ENCODE data around the gene NF1.
"Not testable (repeated sequence)": the region's sequence is repeated elsewhere in the genome, so short reads cannot be mapped to it uniquely, and the experiment has no call there.

The NF1 gene

DNA sequence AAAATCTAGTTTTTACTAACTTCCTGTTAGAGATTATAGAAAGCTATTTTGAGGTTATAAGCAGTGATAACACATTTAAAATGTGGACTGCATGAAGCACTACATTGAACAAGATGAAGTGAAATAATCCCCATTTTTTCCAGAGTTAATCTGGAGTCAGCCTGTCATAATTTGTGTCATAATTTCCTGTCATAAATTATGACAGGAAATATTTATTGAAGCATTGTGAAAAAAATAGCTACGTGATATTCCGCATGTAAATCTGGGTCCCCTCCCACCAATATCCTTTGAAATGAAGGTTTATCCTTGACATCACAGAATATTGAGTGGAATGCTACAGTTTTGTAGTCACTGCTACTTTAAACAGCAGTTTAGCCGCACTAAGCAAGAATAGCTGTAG is 162.2 kb downstream of the NF1 start:
- DNase-seq = no peak

DNA sequence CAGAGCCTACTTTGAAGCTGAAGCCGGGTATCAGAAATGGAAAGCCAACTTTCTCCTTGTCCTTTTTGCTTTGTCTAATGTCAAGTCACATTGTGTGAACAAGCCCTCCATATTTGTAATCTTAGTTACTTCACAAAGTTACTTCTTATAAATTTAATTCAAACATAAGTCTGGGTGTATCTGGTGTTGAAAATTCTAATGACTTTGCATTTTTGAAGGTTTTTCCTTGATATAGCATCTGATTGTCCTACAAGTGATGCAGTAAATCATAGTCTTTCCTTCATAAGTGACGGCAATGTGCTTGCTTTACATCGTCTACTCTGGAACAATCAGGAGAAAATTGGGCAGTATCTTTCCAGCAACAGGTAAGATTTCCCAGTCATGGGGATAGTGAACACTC is 165.4 kb downstream of the NF1 start:
- no peak for DNase-seq

DNA sequence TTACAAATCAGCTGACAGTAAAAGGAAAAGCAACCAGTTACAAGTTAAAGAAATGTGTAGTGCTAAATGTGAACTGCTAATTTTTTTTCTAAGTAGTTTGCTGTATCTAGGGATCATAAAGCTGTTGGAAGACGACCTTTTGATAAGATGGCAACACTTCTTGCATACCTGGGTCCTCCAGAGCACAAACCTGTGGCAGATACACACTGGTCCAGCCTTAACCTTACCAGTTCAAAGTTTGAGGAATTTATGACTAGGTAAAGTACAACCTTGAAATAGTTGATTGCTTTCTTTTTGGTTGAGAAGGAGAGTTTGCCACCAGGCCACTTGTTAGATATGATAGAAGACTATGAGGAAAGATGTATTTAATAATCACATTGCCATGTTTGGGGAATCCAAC is 166.8 kb downstream of the NF1 start:
- no peak for DNase-seq

DNA sequence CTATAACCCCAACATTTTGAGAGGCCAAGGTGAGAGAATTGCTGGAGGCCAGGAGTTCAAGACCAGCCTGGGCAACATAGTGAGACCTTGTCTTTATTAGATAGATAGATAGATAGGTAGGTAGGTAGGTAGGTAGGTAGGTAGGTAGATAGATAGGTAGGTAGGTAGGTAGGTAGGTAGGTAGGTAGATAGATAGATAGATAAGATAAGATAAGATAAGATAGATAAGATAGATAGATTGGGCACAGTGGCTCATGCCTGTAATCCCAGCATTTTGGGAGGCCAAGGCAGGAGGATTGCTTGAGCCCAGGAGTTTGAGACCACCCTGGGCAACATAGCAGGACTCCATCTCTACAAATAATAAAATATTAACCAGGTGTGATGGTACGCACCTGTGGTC is 168.1 kb downstream of the NF1 start:
- DNase-seq = not testable (repeated sequence)

DNA sequence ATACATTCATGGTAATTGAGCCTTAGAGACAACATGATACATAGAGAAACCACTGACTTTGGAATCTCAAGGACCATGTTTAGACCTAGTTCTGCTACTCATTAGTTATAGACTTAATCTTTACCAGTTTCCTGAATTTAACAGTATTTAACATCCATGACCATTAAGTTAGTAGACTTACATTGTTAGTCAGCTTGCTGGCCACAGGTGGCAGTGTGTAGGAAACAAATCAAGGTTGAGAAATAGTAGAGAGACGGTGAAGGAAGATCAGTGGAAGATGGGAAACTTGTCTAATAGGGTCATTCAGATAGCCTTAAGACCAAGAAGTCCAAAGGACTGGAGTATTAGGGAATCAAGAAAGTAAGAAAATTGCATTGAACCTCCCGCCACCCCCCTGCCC is 171.3 kb downstream of the NF1 start:
- no peak for DNase-seq

DNA sequence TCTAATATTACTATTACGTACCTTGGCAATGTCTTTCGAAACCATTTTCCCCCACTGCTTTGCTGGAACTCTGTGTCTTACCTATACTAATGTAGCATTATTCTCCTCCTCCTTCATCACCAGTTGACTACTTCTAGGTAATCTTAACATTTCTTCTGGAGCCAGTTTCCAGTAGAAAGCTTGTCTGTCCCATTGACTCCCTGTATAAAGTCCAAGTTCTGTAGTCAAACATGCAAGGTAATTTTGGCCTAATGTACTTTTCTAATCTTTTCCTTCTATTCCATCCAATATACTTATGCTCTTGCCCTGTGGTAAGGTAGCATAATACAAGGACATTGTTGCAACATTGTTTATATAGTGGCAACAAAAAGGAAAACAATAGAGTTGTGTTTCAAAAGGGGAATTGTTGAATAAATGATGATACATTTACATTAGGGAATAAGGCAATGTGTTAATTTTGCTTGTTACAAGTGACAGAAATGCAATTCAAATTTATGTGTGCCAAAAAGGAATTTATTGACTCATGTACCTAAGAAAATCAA is 174.3 kb downstream of the NF1 start:
- DNase-seq = no peak

DNA sequence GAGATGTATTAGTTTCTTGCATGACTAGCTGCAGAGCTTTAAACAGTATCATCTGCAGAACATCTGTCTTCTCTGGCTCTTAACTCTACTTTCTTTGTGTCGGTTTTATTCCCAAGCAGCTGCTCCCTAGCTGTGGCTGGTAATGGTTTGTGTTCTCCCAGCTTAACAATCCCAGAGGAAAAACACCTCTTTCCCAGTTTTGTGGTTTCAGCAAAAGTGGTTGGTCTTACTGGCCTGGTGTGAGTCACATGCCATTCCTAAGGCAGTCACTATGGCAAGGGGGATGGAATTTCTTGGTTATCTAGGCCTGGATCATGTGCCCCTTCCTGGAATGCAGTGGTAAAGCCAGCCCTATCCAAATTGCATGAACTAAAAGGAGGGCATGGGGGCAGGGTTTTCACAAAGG is 174.8 kb downstream of the NF1 start:
- no peak for DNase-seq

DNA sequence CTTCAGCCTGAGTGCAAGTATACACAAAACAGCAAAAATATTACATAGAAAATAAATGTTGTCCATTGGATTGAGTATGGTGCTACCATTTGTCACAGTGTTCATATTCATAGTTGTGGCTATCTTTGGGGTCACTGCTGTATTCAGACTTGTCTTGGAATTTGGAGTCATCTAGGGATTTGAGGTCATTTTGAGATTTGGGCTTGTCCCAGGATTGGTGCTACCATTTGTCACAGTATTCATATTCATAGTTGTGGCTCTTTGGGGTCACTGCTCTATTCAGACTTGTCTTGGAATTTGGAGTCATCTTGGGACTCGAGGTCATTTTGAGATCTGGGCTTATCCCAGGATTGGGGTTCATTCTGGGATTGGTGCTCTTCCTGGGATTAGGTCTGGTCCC is 177.5 kb downstream of the NF1 start:
- DNase-seq = no peak

DNA sequence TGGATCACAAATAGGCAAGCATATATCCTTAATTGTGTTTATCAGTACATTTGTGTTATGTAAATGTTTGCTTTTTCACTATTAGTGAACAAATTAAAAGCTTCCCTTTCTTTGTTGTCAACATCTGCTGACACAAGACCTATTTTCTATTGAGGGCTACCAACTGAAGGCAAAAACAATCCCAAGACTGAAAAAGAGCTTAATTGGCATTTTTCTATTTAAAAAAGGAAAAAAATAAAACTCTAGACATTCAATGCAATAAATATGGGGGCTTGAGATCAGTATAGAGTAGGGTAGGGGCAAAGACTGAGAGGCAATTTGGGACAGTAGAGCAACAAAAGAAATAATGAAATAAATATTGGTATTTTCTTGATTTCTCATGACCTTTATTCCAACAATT is 178.0 kb downstream of the NF1 start:
- DNase-seq = no peak

DNA sequence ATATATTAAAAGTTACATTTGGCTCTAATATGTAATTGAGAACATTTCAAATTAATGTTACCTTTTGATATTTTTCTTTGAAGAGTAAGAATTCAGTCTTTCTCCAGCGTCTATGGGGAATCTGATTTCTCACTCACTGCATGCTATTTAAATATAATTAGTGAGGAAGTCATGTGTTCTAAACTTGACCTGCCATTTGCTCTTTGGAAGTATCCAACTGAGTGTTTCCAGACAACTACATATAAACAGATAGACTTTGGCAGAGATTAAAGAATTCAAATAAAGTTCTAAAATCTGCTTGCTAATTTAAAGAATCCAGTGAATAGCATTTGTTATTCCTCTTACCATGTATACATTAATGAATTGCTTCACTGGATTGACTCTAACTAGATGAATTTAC is 178.7 kb downstream of the NF1 start:
- no peak for DNase-seq

DNA sequence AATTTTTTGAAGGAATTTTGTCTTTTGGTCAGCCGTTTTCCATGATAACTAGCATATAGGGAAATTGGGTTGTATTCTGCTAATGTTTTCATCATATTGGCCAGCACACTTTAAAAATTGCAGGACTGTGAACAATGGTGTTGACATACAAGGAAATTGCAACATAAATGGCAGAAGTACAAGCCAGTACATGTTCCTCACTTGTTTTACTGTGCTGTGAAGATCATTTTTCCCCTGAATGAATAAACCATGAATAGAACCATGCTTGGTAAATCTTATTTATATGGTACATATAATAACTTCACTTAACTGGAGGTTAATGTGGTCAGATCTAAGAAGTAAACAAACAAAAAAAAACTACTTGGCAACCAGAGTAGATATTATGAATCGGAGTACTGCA is 179.5 kb downstream of the NF1 start:
- DNase-seq = no peak

DNA sequence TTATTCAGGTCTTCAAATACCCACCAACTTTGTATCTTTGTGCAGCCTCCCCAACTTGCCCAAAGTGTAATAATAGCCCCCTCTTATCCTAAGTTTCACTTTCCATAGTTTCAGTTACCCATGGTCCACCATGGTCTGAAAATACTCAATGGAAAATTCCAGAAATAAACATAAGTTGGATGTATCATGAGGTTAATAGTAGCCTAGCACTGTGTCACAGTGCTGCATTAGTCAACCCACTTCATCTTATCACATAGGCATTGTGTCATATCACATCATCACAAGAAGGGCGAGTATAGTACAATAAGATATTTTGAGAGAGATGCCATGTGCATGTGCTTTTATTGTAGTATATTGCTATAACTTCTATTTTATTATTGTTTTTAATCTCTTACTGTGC is 180.3 kb downstream of the NF1 start:
- no peak for DNase-seq

DNA sequence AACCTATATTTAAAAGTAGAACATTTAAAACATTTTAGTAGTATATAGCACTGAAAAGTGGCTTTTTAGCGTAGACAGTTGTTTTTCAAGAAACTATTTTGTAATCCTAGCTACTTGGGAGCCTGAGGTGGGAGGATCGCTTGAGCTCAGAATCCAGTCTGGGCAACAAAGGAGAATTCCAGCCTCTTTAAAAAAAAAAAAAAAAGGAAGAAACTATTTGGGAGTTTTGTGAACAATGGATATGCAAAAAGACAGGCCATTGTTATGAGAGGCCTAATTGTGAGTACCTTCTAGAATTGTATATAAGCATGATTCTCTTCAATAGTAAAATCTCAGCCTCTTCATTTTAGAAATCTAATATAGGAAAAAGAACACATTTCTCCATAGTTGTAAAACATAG is 184.6 kb downstream of the NF1 start:
- no peak for DNase-seq

DNA sequence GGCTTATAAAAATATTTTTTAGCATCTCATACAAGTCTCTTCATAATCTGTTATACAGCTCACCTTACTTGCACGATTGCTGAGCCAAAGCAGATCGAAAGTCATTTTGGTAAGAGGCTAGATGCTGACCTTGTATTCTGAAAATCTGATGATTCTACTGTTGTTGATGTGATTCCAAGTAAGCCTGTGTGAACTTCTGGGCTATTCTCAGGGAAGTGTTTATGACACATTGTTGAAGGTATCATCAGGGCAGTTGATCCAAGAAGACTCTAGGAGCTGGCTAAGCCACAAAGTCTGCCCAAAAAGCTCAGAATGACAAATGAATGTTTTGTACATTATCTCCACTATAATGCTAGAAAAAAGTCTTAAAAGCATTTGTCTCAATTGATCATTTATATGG is 186.3 kb downstream of the NF1 start:
- no peak for DNase-seq

DNA sequence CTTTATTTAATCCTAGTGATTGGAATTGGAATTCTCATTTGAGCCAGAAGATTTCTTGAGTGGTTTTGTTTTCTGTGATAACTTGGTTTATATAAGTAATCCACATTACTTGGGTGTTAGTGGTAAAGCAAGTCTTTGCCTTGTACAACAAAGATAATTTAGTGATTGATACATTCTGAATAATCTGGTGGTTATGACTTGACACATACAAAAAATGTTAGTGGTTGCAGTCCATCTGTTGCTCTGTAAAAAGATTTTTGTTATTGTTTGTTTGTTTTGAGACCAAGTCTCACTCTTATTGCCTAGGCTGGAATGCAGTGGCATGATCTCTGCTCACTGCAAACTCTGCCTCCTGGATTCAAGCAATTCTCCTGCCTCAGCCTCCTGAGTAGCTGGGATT is 189.1 kb downstream of the NF1 start:
- no peak for DNase-seq

DNA sequence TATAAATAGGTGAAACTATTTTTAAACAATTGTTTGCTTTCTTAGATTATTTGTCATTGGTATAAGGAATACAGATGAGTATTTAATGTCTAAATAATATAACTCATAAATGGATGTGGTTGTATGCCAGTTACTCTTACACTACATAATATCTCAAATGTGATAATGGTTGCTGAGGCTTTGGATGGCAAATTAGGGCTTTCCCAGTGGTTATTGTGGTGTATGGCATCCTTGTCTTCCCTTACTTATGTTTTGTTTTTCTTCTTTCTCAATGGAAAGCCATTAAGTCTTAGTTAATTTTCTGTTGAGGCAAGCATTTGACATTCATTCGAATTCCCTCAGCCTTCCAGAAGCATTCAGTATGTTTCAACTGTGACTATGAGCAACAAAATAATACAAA is 191.8 kb downstream of the NF1 start:
- DNase-seq = no peak

DNA sequence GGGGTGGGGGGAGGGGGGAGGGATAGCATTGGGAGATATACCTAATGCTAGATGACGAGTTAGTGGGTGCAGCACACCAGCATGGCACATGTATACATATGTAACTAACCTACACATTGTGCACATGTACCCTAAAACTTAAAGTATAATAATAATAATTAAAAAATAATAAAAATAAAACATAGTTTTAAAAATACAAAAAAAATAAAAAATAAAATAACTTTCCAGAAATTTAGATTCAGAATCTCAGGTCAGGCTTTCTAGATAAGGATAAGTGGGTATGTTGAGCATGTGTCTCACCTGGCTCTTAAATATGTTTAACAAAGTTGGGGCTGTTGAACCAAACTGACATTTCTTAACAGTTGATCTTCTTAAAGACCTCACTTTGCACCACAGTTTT is 193.2 kb downstream of the NF1 start:
- DNase-seq = not testable (repeated sequence)

DNA sequence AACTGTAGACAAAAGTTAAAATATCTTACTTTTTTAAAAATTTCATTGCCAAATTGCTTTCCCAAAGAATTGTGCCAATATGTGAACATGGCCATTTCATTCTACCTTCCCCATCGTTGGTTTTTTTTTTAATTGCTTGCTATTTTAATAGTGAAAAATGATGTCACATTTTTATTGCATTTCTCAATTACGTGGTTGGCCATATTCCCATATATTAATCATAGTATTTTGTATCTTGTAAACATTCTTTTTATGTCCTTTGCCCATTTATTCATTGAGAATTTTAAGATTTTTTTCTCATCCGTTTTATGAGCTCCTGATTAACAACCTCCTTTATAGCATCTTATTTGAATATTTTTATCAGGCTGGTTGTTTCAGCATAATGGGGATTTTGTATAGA is 195.0 kb downstream of the NF1 start:
- no peak for DNase-seq

DNA sequence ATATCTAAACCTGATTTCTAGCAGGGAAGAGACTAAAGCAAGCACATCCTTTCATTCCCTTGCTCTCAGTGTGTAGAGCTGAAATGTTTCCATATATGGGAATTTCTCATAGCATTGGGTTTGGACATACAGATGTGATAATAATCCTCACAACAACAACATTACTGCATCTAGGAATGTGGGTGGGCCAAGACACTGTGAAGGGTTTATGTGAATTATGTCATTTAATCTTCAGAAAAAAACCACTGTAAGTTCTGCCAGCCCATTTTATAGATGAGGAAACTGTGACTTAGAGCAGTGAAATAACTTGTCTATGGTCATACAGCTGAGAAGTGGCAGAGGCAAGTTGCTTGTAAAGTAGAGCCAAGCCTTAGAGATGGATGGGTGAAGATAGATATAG is 197.0 kb downstream of the NF1 start:
- no peak for DNase-seq

DNA sequence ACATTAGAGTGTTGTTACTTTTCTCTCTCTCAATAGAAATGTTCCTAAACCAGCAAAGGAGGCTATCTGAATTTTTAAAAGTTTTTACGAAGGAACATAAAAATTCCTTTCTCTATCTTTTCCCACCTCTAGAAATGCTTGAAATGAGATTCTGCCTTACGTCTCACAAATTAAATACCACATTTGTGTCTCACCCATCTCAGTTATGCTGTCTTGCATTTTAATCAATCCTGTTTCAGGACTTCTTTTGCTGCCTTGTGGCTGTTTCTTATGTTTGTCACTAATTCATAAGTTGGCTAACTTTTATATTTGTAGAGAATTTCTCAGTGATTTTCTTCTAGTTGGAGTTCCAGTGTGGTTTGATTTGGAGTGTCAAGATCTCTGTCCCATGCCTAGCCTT is 198.8 kb downstream of the NF1 start:
- DNase-seq = no peak

DNA sequence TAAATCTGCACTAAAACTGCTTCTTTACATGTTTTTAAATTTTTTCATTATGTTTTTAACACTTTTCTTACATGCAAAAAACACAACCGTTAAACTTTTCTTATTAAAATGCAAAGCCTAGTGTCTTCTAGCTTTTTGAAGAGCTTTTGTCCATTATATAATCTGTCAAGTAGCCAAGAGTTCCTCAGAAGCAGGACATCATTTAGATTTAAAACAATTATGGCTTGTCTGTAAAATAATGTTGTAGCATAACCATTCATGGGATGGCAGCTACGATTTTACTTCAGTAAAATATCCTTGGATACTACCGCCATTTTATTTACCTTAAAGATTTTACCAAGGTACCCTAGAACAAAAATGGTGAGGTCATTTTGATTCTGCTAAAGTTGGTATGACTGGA is 199.5 kb downstream of the NF1 start:
- no peak for DNase-seq

DNA sequence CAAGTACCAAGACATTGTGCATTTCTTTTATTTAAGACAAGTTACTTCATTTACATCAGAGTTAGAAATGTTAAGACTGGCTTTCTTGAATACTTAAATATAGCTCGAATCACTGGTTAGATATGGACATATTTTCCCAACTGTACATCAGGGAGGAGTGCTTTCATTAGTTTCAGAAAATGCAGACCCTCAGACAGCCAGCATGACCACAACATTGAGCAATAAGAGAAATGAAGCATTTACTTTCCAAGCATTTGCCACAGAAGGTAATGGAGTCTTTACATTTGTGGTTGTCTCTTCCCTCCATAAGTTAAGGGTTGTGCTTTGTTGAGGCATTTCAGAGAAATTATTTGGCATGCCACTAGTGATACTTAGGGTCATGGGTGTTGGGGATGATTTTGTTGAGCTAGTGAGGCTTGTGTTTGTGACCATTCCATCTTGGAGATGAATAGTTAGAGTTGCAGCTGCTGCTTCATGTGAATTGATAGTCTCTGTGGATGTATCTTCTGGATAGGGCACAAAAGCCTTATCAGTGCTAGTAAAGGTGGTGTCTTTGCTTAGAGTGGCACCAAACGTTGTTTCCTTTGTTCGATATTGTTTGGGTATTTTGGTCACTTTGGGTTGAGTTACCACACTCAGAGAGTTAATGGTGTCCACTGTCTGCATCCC is 200.2 kb downstream of the NF1 start:
- no peak for DNase-seq

DNA sequence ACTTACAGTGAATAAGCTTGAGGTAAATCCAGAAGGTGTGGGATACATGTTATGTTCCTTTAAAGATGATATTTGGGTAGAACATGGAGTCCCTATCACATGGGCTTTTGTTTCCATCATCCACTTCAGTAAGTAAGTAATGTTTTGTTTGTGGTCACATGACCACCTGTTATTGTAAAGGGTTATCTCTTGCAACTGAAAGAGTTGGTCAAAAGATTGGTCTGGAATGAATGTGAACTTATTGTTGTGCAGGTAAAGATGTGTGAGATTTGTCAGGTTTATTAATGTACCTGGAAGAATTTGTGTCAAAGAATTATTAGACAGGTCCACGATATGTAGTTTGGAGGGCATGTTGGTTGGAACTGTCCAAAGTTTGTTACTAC is 200.7 kb downstream of the NF1 start:
- DNase-seq = no peak

DNA sequence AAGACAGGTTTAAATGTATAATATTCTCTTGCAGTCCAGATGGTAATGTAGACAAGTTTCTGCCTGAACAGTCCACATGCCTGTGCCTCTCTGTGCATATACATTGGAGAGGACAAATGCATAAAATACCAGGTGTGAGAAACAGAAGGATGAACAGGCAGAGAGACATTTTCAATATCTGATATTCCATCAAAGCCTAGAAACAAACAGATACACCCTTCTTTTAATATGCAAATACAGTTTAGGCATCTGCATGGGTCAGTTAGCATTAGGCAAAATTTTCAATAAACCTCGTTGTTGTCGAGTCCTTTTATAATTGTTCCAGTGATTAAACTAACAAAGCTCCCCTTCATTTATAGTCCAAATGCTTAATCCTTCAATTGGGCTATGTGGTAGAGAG is 201.4 kb downstream of the NF1 start:
- no peak for DNase-seq

DNA sequence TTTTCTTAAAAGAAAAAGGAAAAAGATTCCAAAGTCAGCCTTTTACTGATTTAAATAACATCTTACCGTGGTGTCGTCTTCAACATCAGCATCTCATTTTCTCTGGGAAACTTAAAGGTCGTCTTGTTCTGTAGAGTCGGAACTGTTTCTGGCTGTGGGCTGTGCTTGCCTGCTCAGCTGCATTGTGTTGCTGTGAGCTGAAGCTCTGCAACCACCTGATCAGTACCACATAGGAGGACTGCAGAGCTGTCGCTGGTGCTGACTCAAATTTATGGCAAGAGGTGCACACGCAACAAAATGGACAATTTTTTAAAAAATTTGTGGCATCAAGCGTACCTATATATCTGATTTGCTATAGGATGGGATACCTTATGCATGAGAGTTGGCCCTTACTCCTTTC is 202.3 kb downstream of the NF1 start, which contains the start of gene OMG:
TSS of gene OMG (minus strand) at position 150 of the 400 bp plus-strand sequence. CDS start 908 bp downstream, outside the sequence.
- no peak for DNase-seq

Data from SIG-M5 (cell line).